Stimulated activated CD4-positive, alpha-beta T cell treated with anti-CD3 and anti-CD28 coated beads, Interleukin-15, amount 100 ng/mL, for 48 hours (primary cell): ENCODE results near the gene SLC4A4.

Experiments used
- DNase-seq, 2 donors: peaks; one replicate each; pipeline ENCODE4 v3.0.0-alpha.2; 2020; ENCODE audit warnings: low read depth in 2 of 2

The SLC4A4 gene

DNA sequence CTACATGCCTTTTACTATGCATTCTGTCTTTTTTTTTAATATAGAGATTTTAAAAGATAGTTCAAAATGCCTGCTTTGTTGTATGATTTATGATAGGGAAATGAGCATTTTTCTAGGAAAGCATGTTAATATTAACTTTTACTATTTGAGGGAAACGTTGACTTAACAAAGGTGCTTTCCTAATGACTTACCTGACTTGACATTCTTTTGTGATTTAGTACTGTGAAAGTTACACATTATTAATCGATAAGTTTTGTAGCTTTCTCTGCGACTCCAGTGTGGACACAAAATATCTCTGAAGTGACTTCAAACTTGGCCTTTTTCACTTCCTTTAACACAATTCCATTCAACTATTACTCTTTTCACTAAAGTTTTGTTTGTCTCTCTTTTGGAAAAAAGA is 260.8 kb downstream of the SLC4A4 start:
- no peak for DNase-seq

DNA sequence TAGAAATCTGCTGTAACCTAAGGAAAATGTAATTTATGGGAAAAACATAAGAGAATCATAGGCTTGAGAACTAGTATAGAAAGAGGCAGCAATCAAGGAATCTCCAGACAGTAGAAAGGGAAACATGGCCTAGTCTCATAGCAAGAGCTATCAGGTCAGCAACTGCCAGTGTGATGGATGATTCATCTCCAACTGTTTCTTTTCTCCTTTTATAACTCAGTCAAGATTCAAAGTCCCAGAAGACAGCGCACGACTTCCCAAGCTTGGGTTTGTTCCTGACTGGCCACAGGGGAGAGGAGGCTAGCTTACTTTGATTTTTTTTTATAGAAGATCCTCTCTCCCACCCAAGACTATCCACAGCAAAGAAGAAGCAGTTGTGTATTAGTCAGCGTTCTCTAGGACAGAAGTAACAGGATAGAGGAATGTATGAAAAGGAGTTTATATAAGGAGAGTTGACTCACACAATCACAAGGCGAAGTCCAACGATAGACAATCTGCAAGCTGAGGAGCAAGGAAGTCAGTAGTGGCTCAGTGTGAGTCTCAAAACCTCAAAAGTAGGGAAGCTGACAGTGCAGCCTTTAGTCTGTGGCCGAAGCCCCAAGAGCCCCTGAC is 263.6 kb downstream of the SLC4A4 start:
- no peak for DNase-seq

DNA sequence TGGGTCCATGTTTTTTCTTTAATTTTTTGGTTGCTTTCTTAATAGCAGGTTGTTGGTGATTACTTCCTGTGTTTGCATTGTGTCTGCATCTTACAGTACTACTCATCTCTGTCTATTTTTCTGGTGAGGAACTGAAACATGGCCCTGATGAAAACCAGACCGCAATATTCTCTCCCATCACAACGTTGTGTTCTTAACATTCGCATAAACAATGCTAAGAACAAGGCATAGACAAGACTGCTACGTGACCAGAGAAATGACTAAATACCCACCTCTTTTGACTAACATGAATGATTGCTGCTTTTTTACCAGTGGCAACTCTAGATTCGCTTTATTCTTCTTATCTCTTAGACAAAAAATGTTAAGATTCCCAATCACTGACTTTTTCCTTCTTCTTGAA is 266.0 kb downstream of the SLC4A4 start:
- no peak for DNase-seq

- no peak for DNase-seq
Measured at GRCh38 chr4:71607109-71607508, 268.3 kb downstream of the SLC4A4 start.

- no peak for DNase-seq
Measured at GRCh38 chr4:71607780-71608677, 269.2 kb downstream of the SLC4A4 start.

- DNase-seq, result no peak
Measured at GRCh38 chr4:71608678-71609071, 269.9 kb downstream of the SLC4A4 start.

DNA sequence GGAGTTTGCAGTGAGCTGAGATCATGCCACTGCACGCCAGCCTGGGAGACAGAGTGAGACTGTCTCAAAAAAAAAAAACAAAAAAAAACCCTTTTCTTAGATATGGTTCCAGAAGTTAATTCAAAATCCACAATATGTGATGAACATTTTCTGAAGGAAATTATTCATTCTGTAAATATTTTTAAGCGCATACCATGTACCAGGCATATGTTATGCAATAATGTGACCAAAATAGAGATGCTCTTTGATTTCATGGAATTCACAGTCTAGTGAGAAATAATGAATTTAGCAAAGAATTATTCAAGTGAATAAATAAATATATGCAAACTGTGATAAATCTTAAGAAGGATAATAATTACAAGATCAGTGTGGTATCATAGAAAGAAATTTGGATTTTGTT is 270.3 kb downstream of the SLC4A4 start:
- no peak for DNase-seq

GRCh38 chr4:71609651-71610050 is 270.8 kb downstream of the SLC4A4 start:
- no peak for DNase-seq

DNA sequence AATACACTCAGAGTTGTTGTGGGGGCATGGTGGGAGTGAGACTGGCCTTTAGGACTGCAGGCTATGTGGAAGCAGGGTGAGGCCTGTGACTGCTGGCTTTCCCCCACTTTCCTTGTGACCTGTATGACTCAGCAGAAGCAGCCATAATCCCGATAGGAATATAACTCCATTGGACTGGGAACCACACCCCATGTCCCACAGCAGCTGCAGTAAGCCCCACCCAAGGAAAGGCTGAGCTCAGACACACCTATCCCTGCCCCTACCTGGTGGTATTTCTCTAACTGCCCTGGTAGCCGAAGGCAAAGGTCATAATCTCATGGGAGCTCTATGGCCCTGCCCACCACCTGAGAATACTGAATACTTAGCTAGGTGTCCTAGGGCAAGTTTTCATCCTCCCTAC is 275.8 kb downstream of the SLC4A4 start:
- DNase-seq, result no peak

GRCh38 chr4:71616168-71616811 is 277.5 kb downstream of the SLC4A4 start:
- DNase-seq, result no peak
